NCI-H2196 (cell line): ENCODE results near the gene MAP2K2.
A peak's percentile ranks its signal among the peaks of the same experiment; 100 is the strongest.

Experiments used
- DNase-seq: peaks from one replicate; lab custom pipeline; 2025; ENCODE audit not compliant: unreplicated experiment; lab: John Stamatoyannopoulos, UW

MAP2K2 gene

GRCh38 chr19:4061683-4062418 lies 62.1 kb downstream of the MAP2K2 start:
- peak; percentile 90 for DNase-seq

- DNase-seq: peak; percentile 75
These were observed 62.7 kb downstream of the MAP2K2 start for GRCh38 chr19:4061178-4061682.

- no peak for DNase-seq
These were observed 63.2 kb downstream of the MAP2K2 start for GRCh38 chr19:4060621-4061177.

- DNase-seq: no peak
These were observed 63.9 kb downstream of the MAP2K2 start for GRCh38 chr19:4059891-4060620.

DNA sequence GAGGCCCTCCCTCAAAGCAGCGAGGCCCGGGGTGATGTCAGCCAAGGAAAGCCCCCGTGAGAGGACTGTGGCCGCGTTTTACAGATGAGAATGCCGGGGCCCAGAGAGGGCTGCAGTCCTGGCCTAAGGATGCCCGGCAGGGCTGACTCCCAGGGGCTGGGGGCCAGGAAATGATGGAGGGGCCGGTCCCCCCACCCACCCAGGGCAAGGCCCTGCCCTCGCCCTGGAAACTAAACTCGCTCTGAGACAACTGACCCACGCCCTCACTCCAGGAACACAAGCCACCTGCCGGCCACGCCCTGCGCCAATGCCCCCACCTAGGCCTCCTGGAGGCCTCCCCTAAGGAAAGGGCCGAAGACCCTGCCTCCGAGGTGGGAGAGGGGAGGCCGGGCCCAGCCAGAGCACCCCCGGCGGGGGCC lies 64.5 kb downstream of the MAP2K2 start:
- DNase-seq: no peak

DNA sequence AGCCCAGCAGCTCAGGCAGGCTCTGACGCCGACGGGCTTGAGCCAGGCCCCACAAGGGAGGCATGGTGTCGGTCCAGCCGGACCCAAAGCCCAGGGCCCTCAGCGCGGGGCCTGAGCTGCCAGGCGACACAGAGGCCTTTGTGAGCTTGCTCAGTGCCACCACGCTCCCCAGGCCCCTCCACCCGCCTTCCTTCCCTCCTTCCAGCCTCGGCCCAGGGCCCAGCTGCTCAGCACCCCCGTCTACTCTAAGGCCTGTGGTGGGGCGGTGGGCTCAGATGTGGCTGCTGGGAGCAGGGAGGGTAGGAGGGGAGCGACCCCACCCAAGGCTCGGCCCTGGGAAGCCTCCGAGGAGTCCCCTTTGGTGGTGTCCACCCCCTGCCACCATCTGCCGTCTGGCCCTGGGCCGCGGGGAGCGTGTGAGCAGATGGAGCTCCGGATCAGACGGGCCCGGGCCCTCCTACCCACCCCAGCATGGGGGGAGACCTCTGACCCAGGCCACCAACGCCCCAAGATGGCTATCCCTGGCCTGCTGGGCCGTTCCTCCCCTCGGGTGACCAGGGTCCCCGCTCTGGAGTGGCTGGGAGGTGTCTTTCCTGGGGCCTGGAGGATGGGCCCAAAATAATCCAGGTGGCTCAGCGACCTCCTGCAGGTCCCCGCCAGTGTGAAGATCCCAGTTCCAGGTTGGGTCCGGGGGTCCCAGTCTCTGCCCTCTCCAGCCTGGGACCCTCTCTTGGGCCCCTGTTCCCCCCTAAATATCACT lies 65.0 kb downstream of the MAP2K2 start:
- no peak for DNase-seq

DNA sequence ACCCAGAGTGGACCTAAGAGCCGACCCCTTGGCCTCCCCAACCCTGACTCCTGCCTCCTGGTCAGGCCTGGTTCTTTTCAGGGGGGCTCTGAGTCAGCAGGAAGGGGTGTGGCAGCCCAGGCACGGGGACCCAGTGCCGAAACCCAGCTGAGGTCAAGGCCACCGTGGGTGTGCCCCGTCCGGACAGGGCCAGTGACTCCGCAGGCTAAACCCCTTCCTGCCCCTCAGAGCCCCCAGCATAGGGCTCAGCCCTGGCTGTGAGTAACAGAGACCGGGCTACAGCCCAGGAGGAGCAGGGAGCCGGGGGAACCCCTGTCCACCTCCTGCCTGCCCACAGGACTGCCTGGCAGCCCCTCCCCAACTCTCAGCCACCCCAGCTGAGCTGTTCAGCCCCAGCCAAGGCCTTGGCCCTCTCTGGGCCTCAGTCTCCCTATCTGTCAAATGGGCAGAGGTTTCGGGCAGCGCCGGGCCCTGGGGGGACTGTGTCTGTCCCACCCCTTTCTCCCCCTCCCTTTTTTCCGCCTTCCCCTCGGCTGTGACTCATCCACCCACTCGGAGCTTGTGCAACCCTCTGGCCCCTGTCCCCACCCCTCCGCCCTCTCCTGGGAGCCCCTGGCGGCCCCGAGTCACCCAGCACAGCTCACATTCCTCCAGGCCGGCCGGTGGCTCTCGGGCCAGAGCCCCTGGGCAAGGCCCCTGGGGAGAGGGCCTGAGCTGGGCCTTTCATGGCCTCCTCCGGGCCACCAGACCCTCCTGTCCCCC lies 65.8 kb downstream of the MAP2K2 start:
- no peak for DNase-seq

DNA sequence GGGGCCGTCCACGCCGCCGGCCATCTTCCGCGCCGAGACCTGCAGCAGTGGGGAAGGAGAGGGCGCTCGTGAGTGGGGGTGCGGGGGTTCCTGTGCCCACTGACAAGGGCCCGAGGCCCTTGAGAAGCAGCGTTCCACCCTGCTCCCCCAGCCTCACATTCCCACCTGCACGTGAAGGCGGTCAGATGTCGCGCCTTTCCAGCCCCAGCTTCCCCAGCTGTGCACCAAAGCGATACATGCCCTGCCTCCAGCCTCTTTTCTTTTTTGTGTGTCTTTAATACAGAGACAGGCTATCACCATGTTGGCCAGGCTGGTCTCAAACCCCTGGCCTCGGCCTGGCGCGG lies 68.7 kb downstream of the MAP2K2 start:
- DNase-seq: no peak

DNA sequence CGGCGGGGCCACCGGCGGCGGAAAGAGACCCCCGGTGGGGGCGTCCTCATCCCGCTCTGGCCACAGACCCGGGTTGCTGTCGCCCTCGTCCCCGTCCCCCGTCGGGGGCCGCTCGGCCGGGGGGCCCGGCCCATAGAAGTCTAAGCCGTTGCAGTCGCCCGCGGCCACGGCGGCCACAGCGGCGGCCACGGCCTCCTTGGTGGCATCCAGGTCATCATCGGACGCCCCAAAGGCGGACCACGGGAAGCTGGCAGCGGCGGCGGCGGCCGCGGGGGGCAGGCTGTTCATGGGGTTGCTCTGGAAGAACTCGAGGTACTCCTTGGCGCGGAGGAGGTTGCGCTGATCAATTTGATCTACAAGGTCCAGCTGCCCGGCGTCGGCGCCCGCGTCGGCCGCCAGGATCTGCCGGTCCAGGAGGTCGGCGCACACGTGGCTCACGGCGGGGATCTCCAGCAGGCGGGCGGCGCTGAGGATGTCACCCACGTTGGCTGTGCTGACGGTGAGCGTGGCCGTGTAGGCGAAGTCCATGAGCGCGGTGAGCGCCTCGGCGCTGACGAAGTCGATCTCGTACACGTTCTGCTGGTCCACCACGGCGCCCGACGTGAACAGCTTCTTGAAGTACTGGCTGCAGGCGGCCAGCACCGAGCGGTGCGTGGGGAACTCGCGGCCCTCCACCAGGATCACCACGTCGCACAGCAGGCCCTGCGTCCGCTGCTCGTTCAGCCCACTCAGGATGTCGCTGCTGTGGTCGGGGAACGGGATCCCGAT lies 69.3 kb downstream of the MAP2K2 start:
- no peak for DNase-seq

- no peak for DNase-seq
These were observed 70.2 kb downstream of the MAP2K2 start for GRCh38 chr19:4053423-4054324.

- DNase-seq: no peak
These were observed 70.9 kb downstream of the MAP2K2 start for GRCh38 chr19:4052993-4053422.

GRCh38 chr19:4052114-4052992 lies 71.6 kb downstream of the MAP2K2 start:
- no peak for DNase-seq

GRCh38 chr19:4051175-4052101 lies 72.5 kb downstream of the MAP2K2 start:
- no peak for DNase-seq

GRCh38 chr19:4049432-4049831 lies 74.5 kb downstream of the MAP2K2 start:
- DNase-seq: no peak

- no peak for DNase-seq
These were observed 76.8 kb downstream of the MAP2K2 start for GRCh38 chr19:4046946-4047683.

DNA sequence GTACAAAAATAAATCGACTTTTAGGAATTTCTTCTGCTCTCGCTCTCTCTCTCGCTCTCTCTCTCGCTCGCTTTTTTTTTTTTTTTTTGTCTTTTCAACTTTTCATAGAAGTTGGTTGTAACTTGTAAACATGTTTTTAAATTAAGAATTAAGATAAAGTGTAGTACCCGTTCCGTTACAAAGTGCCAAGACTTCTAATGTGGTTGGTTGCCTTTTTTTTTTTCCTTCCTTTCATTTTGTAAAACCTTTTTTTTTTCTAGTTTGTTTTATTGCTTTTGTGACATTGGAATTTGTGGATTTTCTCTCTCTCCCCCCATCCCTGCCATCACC lies 77.6 kb downstream of the MAP2K2 start:
- DNase-seq: no peak
